ENCODE results near the gene NLGN4X.

The NLGN4X gene

DNA sequence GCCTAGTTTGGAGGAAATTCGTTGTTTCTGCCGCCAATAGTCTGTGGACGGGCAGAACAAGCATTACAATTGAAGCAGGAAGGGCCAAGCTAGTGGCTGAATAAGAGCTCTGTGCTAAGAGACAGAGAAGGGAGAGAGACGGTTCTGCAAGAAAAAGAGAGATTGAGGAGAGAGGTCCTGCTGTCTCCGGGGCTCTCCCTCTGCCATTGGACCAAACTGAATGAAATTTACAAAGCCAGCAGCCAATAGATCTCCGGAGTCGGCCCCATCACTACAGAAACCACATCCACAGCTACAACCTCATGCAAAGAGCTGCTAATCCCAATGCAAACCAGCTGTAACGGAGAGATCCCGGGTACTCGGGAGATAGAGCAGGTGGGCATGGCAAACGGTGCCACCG lies at the start of gene NLGN4X:
Gene NLGN4X (minus strand): TSS at position 148 of the 400 bp plus-strand sequence. CDS start 77,401 bp downstream, outside the sequence.
- no peak for DNase-seq (ENCODE audit: low read depth)

DNA sequence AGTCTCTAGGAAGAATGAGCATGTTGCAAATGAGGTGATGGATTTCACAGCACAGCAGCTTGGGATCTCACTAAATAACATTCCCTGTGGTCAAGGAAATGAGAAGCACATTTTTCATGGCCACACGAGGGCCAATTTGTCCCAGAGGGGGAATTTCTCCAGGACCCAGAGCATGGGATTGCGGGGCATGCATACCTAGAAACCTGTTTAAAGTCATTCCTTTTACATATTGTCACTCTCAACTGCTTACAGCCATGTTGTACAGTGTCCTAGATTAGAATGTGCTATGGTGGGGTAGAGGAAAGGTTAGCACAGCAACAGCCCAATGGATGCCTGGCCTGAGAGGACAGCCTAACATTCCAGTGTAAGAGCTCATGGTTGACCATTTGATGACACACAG lies 37.4 kb upstream of the NLGN4X start:
- DNase-seq (ENCODE audit: low read depth), result no peak

DNA sequence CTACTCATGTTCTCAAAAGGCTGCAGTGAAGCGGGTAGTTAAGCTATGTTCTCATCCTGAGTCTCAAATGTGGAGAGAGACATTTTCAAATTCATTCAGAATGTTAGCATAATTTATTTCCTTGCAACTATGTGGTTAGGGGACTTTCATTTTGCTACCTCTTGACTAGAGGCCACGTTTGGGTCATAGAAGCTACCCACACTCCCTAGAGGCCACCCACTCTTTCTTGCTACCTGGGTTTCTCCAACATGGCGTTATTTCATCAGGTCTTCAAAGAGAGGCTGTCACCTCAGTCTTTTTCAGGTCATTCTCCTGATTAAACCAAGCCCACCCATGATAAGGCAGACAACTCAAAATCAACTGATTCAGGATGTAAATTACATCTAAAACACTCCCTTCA lies 34.3 kb upstream of the NLGN4X start:
- no peak for DNase-seq (ENCODE audit: low read depth)

DNA sequence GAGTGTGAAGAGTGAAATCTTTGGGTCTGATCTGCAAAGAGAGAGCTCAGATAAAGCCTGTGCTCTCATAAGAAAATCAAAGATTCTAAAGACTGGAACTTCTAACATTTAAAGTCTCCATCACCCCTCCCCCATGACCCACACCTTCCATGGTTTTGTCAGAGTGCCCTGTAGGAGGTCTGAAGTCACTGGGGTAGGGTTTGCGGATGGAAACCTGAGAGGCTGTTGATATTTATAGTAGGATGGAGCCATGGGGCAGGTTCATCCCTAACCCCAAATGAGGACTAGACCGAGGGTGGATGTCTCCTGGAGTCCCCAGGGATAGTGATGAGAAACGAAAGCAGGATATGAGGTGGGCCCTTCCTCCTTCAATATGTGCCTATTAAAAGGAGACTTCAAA lies 28.4 kb upstream of the NLGN4X start:
- no peak for DNase-seq (ENCODE audit: low read depth)

DNA sequence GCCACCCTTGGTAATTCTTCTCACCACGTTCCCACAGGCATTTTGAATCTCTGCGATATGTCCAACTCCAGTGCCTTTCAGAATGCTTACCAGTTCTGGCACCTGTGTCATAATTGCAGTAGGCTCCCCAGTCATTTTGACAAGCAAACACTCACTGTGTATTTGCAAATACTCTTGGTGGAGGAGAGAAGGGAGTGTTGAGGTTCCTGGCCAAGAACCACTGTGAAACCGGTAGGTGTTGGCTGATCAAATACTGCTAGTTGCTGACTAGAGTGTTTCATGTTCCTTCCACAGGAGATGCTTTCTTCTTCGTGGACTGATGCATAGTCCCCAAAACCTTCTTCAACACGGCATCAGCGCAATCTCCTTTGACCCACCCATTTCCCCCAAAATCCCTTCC lies 16.0 kb upstream of the NLGN4X start:
- no peak for DNase-seq (ENCODE audit: low read depth)

DNA sequence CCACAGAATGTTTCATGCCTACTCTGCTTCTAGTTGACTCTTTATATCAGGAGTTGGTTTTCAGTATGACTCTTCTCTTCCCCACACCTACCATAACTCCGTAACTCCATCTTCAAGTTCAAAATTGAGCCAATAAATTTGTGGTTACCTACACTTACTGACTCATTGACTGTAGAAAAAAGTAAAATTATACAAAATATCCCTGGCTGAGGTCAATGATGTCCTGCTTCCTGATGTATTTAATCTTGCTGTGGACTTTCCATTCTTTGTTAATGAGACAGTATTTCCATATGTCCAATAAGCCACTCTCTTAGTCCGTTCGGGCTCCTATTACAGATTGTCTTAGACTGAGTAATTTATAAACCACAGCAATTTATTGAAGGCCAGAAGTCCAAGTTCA lies 9.9 kb upstream of the NLGN4X start:
- no peak for DNase-seq (ENCODE audit: low read depth)

DNA sequence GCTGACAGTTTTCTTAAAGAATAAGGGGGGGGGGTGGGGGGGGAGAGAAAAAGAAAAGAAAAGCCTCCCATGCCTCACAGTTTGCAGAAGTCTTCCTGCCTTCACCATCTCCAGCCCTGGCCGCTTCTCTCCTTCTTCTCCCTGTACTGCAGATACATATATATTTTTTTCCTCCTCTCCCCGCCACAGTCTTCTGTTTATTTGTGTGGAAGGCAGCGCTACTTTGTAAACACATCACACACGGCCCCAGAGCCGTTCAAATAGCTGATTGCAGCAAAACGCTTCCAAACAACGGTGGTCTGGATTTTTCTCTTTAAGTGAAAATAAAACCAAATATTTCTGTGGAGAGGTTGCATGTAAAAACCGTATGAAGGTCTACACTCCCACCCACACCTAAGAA lies 732 bp downstream of the NLGN4X start:
- DNase-seq (ENCODE audit: low read depth), result no peak

DNA sequence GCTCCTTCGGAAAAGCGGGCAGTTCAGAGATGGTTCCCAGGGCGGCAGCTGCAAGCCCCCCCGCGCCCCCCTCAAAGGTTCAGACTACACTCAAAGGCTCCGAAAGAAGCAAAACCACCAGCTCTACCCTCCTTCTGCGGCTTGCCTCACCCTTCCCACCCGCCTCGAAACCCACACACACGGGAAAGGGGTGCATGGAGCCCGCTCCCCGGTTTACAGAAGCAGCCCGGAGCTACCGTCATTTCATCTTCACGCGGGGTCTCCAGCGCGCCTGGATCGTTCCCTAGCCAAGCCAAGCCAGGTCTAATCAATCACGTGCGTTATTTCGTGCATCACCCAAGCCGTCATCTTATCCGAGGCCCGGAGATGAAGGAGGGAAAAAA lies 1.2 kb downstream of the NLGN4X start:
- no peak for DNase-seq (ENCODE audit: low read depth)

DNA sequence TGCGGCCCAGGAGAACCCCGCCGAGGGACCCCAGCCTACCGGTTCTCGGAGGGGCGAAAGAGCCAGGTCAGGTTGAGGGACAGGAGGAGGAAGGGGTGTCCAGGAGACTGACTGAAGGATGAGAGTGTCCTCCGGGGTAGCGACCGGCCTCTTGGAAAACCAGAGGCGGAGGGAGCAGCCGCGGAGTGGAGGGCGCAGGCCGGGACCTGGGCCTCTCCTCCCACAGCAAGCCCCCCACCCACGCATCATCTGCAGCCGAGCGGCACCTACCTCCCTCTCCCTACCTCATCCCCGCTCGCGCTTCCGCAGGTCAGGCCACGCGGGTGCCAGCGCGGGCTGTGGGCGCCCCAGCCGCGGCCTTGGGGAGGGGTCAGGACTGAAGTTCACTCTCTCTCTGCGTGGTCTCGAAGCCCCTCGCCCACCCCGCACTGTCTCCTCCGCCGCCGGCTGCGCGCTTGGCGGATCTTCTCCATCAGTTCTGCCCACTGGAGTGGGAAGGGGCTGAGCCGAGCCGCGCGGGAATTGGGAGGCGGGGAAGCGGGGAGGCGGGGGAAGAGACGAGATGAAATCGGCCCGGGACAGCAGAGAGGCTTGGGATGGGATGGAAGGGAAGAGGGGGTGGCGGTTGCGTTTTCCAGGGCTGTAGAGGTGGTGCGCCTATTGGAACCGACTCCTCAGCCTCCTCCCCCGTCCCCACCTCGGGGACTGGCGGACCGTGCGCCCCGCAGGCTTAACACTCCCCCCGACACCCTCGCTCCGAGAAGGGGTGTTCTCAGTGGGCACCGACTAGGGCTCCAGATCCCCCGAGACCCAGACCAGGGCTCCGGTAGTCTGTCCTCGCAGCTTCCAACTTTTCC lies 1.8 kb downstream of the NLGN4X start:
- no peak for DNase-seq (ENCODE audit: low read depth)

DNA sequence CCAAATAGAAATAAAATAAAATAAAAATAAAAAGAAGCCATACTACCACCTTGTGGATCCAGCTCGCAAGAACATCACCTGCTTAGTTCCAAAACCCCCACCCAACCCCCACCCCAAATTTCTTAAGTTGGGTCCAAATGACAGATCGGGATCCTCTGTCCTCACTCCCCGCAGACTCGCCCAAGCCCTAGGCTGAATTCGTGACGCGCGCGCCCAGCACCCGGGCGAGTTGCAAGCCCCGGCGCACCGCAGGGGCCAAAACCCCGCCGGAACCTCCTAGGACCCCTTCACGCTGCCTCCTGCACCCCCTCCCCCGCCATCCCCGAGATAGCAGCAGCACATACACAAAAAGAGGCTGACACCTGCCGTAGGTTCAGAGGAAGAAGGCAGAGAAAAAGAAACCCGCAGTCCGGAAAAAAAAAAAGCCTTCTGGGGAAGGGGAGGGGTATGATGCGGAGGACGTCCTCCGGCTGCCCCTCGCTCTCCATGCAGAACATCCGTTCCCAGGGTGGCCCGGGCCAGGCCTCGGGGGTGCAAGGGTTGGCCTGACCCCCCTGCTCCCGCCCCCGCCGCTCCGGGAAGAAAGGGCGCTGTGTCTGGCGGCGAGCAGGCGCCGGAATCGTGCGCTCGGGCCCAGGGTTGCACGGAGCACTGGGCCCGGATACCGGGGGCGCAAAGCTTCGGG lies 2.6 kb downstream of the NLGN4X start:
- DNase-seq (ENCODE audit: low read depth), result no peak

DNA sequence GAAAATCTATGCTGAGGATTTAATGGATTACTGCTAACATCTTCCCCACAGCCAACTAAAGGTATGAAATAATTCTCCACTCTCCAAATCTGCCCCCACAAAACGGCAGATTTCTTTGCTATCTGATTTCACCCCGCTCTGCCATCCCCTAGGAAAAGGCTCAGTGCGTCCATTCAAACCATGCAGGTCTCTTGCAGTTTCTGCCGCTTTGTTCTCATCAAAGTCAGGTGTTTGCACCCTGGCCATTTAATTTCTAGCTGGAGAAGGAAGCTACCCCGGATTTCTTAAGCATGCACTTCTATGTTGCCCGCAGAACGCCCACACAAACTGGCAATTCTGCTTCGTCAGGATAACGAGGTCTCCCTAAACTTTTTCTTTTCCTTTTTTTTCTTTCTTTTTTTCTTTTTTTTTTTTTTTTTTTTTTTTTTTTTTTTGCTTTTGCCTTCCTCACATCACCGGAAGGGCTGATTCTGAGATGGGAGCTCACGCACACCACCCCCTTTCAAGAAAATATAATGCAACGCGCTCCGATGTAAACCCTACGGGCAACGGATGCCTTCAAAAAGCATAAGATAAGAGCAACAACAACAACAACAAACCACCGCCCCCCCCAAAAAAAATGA lies 3.3 kb downstream of the NLGN4X start:
- no peak for DNase-seq (ENCODE audit: low read depth)

DNA sequence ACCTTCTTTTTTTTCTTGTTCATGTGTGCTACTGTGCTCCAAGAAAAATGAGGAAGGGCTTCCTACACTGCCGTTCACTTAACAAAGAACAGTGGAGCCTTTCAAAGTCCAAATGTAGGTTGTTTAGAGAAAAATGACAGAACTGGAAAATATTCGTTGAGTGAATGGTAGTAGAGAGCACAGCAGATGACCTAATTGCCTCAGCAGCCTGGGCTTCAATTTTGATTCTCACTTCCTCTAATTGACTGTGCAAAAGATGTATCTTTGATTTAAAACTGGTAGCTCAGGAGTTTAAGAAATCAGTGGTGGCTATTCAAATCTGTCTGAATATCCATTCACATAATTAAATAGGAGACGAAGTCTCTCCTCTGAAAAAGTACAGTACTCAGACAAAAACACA lies 5.2 kb downstream of the NLGN4X start:
- no peak for DNase-seq (ENCODE audit: low read depth)

DNA sequence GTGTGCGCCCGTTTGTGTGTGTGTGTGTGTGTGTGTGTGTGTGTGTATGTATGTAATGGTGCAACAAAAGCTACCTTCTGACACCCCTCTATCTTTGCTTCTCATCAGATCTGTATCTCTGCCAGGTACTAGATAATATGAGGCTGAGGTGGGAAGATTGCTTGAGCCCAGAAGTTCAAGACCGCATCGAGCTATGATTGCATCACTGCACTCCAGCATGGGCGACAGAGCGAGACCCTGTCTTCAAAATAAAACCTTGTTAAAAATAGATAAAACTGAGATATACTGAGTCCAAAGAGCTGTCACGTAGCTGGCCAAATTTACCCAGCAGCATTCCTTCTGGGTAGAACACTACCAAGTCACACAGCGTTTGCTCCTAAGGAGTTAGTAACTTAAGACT lies 18.4 kb downstream of the NLGN4X start:
- DNase-seq (ENCODE audit: low read depth), result no peak

DNA sequence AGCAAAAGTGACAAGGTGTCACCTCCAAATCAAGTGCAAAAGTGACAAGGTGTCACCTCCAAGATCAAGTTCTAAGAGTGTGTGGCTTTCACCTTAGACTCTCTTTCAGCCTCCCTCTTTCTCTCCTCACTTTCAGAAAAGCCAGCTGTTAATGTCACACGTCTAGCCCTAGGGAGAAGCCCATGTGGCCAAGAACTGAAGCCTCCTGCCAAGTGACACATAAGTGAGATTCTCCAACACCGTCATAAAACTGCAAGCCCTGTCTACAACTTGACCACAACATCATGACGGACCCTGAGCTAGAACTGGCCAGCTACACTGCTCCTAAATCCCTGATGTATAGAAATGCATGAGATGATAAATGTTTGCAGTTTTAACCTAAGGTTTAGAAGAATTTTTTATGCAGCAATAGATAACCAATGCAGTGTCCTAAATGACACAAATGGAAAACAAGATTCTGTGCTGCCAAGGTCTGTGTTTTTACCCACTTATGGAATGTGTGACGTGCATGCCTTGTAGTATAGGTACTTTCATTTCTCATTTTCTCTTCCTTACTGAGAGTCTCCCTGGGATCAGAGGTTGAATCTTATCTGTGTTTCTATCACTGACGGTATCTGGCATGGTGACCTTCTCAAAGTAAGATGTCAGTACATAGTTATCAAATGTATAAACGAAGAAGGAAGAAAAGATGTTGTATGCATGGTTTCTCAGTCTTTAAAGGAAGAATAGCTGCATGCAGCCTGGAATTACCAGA lies 25.0 kb downstream of the NLGN4X start:
- no peak for DNase-seq (ENCODE audit: low read depth)

DNA sequence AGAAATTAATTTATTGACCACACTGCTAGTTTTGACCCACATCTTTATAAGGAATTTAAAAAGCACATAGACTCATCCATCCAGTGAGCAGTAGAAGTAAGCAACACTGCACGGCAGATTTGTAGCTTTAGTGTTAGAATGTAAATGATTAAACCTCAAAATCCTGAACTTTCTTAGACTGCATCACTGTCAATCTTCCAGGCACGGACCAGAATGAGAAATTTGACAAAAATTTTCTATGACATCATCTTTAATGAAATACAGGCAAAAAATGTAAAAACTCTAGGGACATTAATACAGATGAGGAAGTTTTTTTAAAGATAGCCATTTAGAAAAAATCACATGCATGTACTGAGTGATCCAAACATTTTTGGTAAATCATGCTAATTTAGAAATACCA lies 29.2 kb downstream of the NLGN4X start:
- no peak for DNase-seq (ENCODE audit: low read depth)

DNA sequence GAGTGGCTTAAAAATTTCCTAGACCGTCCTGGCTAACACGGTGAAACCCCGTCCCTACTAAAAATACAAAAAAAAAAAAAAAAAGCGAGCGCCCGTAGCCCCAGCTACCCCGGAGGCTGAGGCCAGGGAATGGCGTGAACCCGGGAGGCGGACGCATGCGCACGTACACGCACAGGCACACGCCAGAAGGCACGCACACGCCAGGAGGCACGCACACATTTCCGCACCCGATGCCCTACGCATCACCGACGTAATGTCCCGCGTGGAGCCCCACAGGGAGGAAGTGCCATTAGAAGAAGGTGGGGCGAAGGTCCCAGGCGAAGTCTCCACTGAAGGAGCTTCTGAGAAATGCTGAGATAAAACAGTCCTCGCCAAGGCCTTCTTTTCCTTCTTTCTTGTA lies 41.4 kb downstream of the NLGN4X start:
- no peak for DNase-seq (ENCODE audit: low read depth)

DNA sequence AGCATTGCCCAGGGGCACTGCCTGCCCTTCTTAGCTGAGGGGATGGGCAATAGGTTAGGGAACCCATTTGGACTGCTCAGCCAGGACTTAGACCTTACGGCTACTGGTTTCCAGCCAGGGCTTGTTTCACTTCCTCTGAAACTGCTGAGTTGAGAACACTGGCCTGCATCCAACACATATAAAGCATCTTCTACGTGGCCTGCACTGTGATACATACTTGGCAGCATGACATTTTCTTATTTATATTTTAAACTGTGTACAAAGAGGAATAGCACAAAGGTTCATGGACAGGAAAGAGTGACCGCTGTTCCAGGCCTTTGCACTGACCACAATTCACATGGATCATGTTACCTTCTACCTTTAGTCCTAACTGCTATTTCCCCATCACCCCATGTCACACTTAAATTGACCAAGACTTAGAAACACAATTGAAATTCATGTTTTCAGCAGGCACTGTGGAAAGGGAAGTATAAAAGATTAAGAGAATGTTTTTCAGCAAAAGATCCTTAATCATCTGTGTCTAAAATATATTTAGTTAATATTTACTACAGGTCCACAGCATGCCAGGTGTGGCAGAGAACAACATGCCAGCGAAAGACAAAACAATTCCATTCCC lies 43.7 kb downstream of the NLGN4X start:
- DNase-seq (ENCODE audit: low read depth), result no peak

DNA sequence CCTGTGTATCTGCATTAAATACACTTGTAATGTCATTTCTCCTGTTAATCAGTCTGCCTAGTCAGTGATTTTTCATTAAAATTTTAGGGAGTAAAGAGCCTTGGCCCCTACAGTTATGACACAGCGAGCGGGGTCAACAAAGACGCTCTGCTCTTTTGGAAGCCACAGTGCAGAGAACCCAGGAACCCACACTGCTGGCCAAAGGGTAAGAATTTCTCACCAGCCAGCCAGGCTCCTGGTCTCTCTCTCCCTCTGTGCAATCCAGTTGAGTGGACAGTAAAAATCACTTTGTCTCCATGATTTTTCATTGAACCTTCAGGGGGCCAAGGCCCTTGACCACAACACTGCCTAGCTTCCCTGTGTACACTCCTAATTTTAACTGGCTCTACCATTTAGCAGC lies 52.8 kb downstream of the NLGN4X start:
- no peak for DNase-seq (ENCODE audit: low read depth)

DNA sequence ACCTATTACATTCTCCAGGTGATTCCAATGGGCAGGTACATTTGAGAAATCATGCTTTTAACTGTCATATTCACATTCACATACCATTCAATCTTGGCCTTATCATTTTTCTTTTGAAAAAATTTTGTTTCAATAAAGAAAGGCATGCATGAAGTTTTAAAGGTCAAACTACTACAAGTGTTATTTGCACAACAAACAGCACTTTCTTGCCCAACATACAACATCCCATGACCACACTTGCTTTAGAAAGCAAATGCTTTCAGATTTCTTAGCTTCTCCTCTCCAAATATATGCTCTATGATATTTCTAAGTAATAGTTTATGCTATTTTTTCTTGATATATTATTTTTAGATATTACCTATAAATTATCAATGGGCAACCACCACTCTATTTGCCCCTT lies 58.2 kb downstream of the NLGN4X start:
- DNase-seq (ENCODE audit: low read depth), result no peak

DNA sequence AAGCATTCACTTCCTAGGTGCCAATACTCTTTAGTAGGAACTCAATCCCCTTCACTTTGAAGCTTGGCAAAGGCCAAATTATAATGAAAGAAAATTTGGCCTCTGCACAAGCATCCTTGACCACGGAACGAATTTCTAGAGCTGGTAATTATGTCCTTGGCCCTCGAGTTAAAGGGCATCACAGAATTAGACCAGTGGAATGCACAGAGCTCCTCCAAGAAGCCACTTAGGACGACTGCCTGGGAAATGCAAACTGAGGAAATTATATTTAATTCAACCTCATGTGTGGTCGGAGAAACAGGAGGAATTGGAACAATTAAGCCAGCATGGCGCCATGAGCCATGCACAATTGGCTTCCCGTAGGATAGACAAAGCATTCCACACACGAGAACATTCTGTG lies 59.3 kb downstream of the NLGN4X start:
- no peak for DNase-seq (ENCODE audit: low read depth)

DNA sequence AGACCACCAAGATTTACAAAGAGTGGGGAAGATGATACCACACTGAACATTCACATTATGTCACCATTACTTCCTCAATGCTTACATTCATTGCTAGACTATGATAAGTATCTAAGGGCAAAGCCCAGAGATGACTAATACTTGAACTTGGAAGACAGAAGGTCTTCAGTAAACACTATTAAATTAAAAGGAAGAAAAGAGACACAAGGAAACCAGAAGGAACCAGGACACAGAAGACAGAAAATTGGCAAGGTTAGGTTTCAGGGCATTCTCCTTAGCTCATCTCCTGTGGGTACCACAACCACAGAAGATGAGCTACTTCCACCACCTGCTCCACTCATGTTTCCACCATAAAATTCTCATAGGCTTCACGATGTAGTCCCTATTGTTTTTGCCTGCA lies 64.9 kb downstream of the NLGN4X start:
- no peak for DNase-seq (ENCODE audit: low read depth)

DNA sequence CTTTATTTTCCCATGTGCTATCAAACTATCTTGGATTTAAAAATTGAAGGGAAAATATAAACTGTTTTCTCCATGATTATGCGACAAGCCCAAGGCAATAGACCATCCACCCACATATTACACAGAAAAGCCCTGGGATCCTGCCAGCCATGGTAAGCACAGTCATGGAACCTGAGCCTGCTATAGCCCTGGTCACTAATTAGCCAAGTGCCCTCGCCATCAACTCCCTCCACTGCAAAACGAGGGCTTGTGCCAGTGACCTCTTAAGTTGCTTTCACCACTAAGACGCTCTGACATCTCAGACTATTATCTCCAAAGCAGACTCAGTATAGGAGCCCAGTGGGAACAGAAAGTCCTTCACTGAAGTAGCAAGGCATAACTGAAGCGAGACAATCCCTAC lies 69.2 kb downstream of the NLGN4X start:
- DNase-seq (ENCODE audit: low read depth), result no peak

Data from stimulated activated CD4-positive, alpha-beta T cell treated with anti-CD3 and anti-CD28 coated beads, Interleukin-2, amount 100 ng/mL, for 4 hours (primary cell).